Neural cell (in vitro differentiated cells): Measurements from ENCODE around the gene OTUD5. TPM values are rescaled to one million over a fixed set of nuclear protein-coding genes. Genes with fewer than 3 reads are reported as not detected.

Experiments
- H2AFZ ChIP-seq: fragments of 200-600, 300-800 bp; sonication (generic), shearing (Covaris generic); 2 replicates; pipeline ENCODE4 v1.6.0; 2014; ENCODE audit warnings: low read depth, mild to moderate bottlenecking, antibody characterized with exemption, low read length, moderate library complexity
- H3F3A ChIP-seq: fragments of 200-600 bp; shearing (Covaris generic); 2 replicates; pipeline ENCODE4 v1.6.1; 2016; ENCODE audit warnings: mild to moderate bottlenecking, moderate library complexity, mixed read lengths, antibody characterized with exemption, low read length; ENCODE audit not compliant: insufficient read depth, poor library complexity, severe bottlenecking
- H3K27ac ChIP-seq: fragments of 200-600, 300-800 bp; sonication (generic), shearing (Covaris generic); 2 replicates; pipeline ENCODE4 v1.5.1; 2014; ENCODE audit warnings: mild to moderate bottlenecking, low read length, moderate library complexity
- H3K27me3 ChIP-seq: fragments of 300-800, 200-600 bp; sonication (generic), shearing (Covaris generic); 2 replicates; pipeline ENCODE4 v1.6.0; 2014; ENCODE audit warnings: mild to moderate bottlenecking, low read depth, low read length, moderate library complexity; ENCODE audit not compliant: insufficient read depth
- H3K36me3 ChIP-seq: fragments of 300-800, 200-600 bp; sonication (generic), shearing (Covaris generic); 2 replicates; pipeline ENCODE4 v1.5.1; 2014; ENCODE audit warnings: mild to moderate bottlenecking, antibody characterized with exemption, low read length, moderate library complexity; ENCODE audit not compliant: insufficient read depth
- H3K4me2 ChIP-seq: fragments of 300-800, 200-600 bp; sonication (generic), shearing (Covaris generic); 2 replicates; pipeline ENCODE4 v1.6.0; 2014; ENCODE audit warnings: mild to moderate bottlenecking, low read length
- H3K4me3 ChIP-seq: fragments of 300-800, 200-600 bp; sonication (generic), shearing (Covaris generic); 2 replicates; pipeline ENCODE4 v1.5.1; 2014; ENCODE audit warnings: mild to moderate bottlenecking, low read length, moderate library complexity
- H3K79me2 ChIP-seq: fragments of 200-600 bp; shearing (Covaris generic); replicated peaks from 2 replicates; pipeline ENCODE4 v1.6.0; 2014; ENCODE audit warnings: mild to moderate bottlenecking, low read length, moderate library complexity; ENCODE audit not compliant: insufficient read depth
- H3K9ac ChIP-seq: fragments of 300-800, 200-600 bp; sonication (generic), shearing (Covaris generic); 2 replicates; pipeline ENCODE4 v1.6.1; 2016; ENCODE audit warnings: mild to moderate bottlenecking, low read length, mixed read lengths
- H3K9me2 ChIP-seq: fragments of 200-600 bp; shearing (Covaris generic); 2 replicates; pipeline ENCODE4 v1.6.1; 2016; ENCODE audit warnings: mild to moderate bottlenecking, low read length, mixed read lengths; ENCODE audit not compliant: insufficient read depth
- H3K9me3 ChIP-seq: fragments of 200-600, 300-800 bp; sonication (generic), shearing (Covaris generic); 2 replicates; pipeline ENCODE4 v1.6.1; 2016; ENCODE audit warnings: mild to moderate bottlenecking, mixed run types, low read length, moderate library complexity, mixed read lengths
- H4K20me1 ChIP-seq: fragments of 200-600 bp; shearing (Covaris generic); 2 replicates; pipeline ENCODE4 v1.6.1; 2016; ENCODE audit warnings: mild to moderate bottlenecking, mixed run types; ENCODE audit not compliant: insufficient read depth
- EZH2 ChIP-seq: fragments of 200-600, 300-800 bp; shearing (Covaris generic), sonication (generic); IDR thresholded peaks from 2 replicates; pipeline ENCODE4 v1.6.1; 2014; ENCODE audit warnings: antibody characterized with exemption, low read length, borderline replicate concordance, mild to moderate bottlenecking; ENCODE audit not compliant: insufficient read depth, poor library complexity, severe bottlenecking
- POLR2AphosphoS5 ChIP-seq: IDR thresholded peaks from 2 replicates; pipeline ENCODE4 v1.6.1; 2012
- RAD21 ChIP-seq: fragments of 450-650 bp; conservative IDR thresholded peaks from 2 replicates; pipeline ENCODE4 v1.6.1; 2014; ENCODE audit warnings: antibody characterized with exemption, mild to moderate bottlenecking, moderate library complexity
- TAF1 ChIP-seq: IDR thresholded peaks from 2 replicates; pipeline ENCODE4 v1.6.1; 2012; ENCODE audit warnings: low read depth
- polyA plus RNA-seq: library from polyadenylated mRNA; depleted of rRNA; stranded (reverse); fragments of >200 nt; gene quantifications from 2 replicates; pipeline ENCODE4 v1.2.3, GENCODE V29; 2014
- TF ChIP-seq, protein P1 (sequence below): IDR thresholded peaks from 2 replicates; pipeline ENCODE4 v1.6.1; 2012; ENCODE audit warnings: borderline replicate concordance
- TF ChIP-seq, protein P2 (sequence below): fragments of 450-650 bp; IDR thresholded peaks from 2 replicates; pipeline ENCODE4 v1.5.1; 2014; ENCODE audit warnings: antibody characterized with exemption, mild to moderate bottlenecking, moderate library complexity; ENCODE audit not compliant: poor library complexity, severe bottlenecking

OTUD5 gene
- polyA plus RNA-seq, 1 donor from 2014 or later = 34.3 TPM

DNA sequence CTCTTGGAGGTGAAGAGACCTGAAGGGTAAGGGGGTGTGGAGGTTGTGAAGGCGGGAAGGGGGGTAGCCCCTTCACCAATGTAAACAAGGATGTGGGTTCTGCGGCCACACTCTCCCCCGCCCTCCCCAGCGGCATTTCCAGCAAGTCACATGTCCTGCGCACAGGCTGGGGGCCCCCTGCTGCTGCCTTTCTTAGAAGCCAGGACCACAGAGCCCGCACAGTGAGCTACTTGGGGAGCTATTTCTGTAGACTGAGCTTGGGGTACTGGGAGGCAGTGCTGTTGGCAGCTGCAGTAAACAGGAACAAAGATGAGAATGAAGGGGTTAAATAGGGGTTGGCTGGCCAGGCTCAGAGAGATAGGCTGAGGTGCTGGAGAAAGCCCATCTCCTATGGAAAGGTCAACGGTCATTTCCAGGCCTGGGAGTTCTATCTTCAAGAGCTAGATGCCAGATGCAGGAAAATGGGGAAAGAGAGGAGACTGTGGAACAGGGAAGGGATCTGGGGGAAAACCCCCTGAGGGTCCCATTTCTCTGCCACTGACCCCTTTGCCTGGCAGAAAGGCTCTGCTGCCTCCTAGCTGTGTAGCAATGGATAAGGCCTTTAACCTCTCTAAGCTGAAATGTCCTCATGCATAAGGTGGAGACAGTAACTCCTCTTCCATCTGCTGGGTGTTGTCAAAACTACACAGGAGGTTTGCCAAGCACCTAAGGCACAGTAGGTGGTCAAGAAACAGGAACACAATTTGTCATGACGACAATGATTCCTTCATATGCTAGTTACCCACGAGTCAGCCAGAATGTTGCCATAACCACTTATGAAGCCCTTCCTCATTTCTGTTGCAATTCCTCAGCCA is 20.1 kb downstream of the OTUD5 start:
- Histone ChIP-seq H3F3A (no peaks in the 10 kb centered on the region), H2AFZ (no peak overlapping the region), H3K4me2 (no peak overlapping the region), H3K27ac (no peak overlapping the region), H4K20me1 (no peaks in the 10 kb centered on the region), H3K9me2 (no peaks in the 10 kb centered on the region), H3K36me3 (no peaks in the 10 kb centered on the region), H3K79me2 (no peaks in the 10 kb centered on the region), H3K4me3 (no peak overlapping the region), H3K9me3 (no peaks in the 10 kb centered on the region), H3K9ac (no peak overlapping the region), H3K27me3 (no peaks in the 10 kb centered on the region)
- TF ChIP-seq, protein P1, sequence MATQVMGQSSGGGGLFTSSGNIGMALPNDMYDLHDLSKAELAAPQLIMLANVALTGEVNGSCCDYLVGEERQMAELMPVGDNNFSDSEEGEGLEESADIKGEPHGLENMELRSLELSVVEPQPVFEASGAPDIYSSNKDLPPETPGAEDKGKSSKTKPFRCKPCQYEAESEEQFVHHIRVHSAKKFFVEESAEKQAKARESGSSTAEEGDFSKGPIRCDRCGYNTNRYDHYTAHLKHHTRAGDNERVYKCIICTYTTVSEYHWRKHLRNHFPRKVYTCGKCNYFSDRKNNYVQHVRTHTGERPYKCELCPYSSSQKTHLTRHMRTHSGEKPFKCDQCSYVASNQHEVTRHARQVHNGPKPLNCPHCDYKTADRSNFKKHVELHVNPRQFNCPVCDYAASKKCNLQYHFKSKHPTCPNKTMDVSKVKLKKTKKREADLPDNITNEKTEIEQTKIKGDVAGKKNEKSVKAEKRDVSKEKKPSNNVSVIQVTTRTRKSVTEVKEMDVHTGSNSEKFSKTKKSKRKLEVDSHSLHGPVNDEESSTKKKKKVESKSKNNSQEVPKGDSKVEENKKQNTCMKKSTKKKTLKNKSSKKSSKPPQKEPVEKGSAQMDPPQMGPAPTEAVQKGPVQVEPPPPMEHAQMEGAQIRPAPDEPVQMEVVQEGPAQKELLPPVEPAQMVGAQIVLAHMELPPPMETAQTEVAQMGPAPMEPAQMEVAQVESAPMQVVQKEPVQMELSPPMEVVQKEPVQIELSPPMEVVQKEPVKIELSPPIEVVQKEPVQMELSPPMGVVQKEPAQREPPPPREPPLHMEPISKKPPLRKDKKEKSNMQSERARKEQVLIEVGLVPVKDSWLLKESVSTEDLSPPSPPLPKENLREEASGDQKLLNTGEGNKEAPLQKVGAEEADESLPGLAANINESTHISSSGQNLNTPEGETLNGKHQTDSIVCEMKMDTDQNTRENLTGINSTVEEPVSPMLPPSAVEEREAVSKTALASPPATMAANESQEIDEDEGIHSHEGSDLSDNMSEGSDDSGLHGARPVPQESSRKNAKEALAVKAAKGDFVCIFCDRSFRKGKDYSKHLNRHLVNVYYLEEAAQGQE = no peak
- TF ChIP-seq POLR2AphosphoS5 (no peak), TAF1 (no peak)

DNA sequence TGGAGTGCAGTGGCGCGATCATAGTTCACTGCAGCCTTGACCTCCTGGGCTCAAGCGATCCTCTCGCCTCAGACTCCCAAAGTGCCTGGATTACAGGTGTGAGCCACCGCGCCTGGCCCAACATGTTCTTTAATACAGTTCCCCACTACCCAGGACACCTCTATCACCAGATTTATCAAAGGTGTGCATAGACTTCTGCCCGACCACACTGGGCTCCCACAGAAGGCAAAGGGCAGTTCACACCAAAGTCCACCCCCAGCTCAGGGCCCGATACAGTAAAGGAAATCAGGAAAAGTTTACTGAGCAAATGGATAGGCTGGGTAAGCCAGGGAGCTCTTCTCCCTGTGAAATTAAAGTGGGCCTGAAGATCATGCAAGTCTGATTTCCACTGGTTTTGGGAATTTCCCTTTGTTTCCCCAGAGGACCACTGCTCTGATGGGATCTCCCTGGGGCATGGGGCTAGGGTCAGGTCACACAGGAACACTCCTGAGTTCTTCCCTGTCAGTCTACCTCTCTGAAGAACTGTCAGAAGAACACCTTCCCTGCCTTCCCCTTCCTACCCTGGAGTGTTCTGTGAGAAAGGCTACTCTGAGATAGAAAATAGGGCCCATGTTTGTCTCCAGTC is 20.9 kb downstream of the OTUD5 start:
- Histone ChIP-seq H3K27ac (no peak overlapping the region), H3K36me3 (no peaks in the 10 kb centered on the region), H3K4me2 (no peak overlapping the region), H3K27me3 (no peaks in the 10 kb centered on the region), H4K20me1 (no peaks in the 10 kb centered on the region), H3F3A (no peaks in the 10 kb centered on the region), H3K4me3 (no peak overlapping the region), H3K9me2 (no peaks in the 10 kb centered on the region), H3K79me2 (no peaks in the 10 kb centered on the region), H3K9ac (no peak overlapping the region), H2AFZ (no peak overlapping the region), H3K9me3 (no peaks in the 10 kb centered on the region)
- TF ChIP-seq RAD21 (no peak), POLR2AphosphoS5 (no peak), TAF1 (no peak), EZH2 (no peak)
- TF ChIP-seq, protein P2, sequence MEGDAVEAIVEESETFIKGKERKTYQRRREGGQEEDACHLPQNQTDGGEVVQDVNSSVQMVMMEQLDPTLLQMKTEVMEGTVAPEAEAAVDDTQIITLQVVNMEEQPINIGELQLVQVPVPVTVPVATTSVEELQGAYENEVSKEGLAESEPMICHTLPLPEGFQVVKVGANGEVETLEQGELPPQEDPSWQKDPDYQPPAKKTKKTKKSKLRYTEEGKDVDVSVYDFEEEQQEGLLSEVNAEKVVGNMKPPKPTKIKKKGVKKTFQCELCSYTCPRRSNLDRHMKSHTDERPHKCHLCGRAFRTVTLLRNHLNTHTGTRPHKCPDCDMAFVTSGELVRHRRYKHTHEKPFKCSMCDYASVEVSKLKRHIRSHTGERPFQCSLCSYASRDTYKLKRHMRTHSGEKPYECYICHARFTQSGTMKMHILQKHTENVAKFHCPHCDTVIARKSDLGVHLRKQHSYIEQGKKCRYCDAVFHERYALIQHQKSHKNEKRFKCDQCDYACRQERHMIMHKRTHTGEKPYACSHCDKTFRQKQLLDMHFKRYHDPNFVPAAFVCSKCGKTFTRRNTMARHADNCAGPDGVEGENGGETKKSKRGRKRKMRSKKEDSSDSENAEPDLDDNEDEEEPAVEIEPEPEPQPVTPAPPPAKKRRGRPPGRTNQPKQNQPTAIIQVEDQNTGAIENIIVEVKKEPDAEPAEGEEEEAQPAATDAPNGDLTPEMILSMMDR = no peak
- TF ChIP-seq, protein P1 = no peak
